T-helper 1 cell treated with Interleukin-12 subunit alpha and Interleukin-12 subunit beta and Interleukin-4 antibody, amounts not matched to agents 30 ng/mL and 1 ng/mL, for 36 hours (primary cell): ENCODE data around the gene FBXL4. TPM values are rescaled to one million over a fixed set of nuclear protein-coding genes. Genes with fewer than 3 reads are reported as not detected.

Source experiments
- intact Hi-C: fragments of 100-400 bp; cut with micrococcal nuclease; formaldehyde crosslinking; loops from one replicate; pipeline ENCODE4 v1.15.1; 2024
- total RNA-seq: library from RNA; stranded (reverse); gene quantifications from 2 replicates; pipeline ENCODE4 v1.2.3, GENCODE V29; 2022

The FBXL4 gene
- total RNA-seq, 1 donor from 2014 or later = 10.6 TPM

DNA sequence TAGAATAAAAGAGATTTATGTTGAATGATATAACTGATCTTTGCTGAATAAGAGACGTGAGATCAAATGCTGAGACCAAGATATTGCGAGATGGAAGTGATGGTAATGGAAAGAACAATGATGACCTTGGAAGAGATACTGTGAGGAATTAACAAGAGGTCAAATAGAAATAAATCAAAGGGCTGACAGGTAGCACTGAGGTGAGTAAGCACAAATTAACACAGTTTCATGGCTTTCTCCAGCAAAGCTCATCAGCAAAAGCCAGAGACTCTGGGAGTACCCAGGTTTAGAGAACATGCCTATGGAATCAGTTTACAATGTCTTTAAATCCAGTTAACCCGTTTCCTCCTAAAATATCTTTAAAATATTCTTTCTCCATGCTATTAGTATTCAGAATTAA lies 60.1 kb downstream of the FBXL4 start:
- intact Hi-C loops = no loop called here

DNA sequence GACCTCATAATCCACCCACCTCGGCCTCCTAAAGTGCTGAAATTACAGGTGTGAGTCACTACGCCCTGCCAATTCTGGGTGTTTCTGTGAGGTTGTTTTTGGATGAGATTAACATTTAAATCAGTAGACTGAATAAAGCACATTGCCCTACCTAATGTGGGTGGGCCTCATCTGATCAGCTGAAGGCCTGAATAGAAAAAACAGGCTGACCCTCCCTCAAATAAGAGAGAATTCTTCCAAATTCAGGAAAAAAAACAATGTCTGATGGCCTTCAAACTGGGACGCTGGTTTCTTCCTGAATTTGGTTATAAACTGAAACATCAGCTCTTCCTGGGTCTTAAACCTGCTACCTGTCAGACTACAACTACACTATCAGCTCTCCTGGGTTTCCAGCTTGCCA lies 62.4 kb downstream of the FBXL4 start:
- intact Hi-C loops = no loop called here

DNA sequence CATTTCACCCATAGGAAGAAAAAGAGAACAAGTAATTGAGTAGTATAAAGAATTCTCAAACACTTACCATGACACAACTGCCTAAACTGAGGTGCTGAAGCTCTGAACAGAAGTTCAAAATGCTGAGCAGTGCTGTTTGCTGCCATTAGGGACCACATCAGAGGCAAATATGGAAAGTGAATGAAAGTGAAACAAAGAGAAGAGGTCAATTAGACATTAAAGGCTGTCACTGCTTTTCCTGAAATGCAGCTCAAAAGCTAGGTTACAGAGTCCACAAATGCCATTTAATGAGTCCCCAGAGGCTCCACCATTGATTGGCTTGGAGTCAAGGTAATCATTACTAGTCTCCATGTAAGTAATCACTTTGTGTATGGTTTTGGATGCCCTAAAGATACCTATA lies 67.3 kb downstream of the FBXL4 start:
- intact Hi-C loops = loop anchor here (5.0 kb wide), 1 partner anchor 67 kb away; the partner anchor contains the start of gene FBXL4

DNA sequence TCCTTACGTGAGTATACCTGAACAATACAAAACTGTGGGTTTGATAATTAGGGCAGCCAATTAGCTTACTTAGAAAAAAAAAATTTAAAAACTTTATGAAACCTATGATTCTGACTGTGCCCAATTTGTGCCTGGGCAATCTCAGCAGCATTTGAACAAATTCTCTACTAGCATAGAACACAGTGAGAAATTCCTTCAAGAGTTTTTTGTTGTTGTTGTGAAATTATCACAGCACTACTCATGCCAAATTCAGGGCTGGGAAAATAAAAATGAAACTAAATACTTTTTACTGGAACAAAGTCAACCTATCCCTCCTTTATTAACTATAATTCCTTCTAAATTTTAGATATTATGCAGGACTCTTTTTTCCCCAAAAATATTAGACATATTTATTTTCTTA lies 70.5 kb downstream of the FBXL4 start:
- intact Hi-C loops = no loop called here

DNA sequence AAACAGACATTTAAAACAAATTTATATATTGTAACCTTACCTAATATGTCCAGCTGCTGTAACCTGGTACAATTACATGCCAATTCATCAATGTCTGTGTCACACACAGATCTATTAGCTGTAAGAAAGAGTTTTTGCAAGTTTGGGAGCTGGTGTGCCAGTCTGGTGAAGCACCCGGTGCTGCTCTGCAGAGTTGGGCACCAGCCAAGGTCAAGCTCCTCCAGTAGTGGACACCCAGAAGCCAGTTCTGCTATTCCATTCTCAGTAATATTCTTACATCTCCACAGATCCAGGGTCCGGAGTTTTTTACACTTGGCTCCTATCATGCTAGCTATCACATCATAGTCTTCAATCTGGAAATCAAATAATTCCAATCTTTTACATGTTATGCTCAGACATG lies 72.4 kb downstream of the FBXL4 start:
- intact Hi-C loops = no loop called here

DNA sequence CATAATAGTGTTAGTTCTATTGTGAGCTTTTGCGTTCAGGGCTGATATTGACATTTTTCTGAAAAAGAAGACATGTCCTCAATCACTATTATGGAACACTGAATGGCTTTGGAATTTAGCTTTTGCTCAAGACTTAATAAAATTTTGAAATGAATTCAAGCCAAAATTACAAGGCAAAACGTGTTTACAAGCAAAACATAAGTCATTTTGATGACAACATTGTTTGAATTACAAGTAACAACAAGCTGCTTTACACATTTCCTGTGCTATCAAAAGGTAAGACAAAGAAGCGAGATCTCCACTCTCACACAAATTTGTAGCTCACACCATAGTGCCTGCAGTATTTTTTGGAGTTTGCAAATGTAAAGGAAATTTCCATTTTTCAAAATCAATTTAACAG lies 75.9 kb downstream of the FBXL4 start:
- intact Hi-C loops = no loop called here

DNA sequence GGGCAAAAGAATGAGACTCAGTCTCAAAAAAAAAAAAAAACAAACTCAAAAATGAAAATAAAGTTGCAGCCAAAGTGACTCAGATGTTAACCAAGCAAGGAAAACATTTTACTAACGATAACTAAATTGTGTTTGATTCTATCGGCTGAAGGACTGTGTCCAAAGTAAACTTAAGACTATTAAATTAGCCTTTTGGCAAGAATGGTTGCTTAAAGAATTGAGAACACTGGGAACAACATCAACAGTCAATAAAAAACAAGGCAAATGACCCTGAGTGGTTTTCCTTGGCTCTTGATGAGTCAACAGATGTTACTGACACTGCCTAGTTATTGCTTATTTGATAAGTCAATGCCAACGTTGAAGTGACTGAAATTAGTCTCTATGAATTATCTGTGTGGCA lies 76.7 kb downstream of the FBXL4 start:
- intact Hi-C loops = no loop called here

DNA sequence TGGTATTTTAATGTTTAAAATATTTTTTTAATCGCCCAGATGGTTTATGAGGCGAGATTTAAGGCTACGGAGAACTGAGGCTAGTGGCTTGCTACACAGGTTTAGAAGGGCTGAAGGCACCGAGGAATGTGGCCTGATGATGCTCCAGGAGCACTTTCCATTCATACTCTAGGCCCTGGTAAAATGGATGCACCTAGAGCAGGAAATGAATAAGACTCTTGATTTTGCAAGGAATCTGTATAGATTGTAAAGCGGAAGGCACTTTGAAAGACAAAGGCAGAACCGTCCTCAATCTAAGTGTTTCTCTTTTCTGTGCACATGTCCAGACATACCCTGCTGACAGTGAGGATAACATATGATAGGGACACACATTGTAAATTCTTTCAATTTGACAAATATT lies 83.2 kb downstream of the FBXL4 start:
- intact Hi-C loops = no loop called here

DNA sequence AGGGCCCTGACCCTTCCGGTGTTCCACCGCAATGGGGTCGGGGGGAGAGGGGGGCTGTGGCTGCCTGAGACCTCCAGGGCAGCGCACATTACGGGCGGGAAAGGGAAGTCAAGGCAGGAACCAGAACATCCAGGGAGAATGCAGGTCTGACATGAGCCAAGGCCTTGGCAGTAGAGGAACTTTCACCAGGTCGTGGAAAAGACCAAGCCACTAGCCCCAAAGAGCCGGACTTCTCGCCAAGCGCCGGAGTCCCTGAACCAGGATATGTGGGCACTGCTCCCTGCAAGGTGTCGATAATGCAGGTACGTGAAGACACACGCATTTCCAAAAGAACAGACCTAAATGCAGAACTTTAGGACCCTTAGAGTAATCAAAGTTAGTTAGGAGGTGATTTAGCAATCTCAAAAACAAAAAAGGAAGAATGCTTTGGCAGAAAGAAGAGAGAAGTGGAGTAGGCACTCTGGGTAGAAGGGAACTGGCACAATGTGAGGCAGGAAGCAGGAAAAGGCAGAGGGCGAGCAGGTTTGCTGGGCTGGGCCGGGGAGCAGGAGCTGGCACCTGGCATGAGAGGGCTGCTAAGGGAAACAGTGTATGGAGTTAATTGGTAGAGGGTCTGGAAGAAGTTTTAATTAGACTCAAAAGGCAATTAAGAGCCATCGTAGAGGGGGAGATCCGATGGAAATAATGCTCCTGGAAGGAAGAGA lies 99.1 kb downstream of the FBXL4 start:
- intact Hi-C loops = loop anchor here (5.0 kb wide), 2 partner anchors 99 to 1781 kb away; partner anchors contain the start of gene FBXL4

DNA sequence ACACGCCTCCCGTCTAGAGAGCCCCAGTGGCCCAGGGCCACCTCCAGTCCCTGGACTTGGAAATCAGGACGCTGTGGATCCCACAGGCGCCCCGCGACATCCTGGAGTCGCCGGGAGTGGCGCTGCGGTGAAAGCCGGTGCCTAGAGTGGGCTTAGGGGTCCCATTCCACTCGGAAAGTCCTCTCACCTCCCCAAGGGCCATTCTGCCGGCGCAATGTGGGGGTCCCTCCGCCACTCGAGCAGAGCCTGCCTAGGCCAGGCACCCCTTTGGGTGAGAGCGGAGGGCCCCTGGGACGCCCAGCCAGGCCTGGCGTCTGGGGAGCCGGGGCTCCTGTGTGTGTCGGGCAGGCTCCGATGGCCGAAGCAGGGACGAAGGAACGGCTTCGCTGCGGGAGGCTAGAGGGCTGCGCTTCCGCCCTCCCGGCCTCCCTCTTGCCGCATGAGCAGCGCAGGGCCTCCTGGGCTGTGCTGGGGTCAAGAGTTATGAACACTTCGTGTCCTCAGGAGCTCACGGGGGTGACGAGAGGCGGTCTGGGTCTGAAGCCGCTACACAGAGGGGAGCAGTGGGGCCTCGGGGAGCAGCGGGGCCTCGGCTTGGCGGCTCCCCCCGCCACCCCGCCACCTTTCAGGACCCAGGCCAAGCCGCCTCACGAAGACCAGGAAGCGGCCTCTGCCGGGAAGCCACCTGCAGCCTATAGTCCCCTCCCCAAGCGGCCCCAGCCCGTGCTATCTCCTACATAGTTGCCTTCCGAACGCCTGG lies 99.8 kb downstream of the FBXL4 start:
- intact Hi-C loops = loop anchor here (5.0 kb wide), 2 partner anchors 99 to 1781 kb away; partner anchors contain the start of gene FBXL4

DNA sequence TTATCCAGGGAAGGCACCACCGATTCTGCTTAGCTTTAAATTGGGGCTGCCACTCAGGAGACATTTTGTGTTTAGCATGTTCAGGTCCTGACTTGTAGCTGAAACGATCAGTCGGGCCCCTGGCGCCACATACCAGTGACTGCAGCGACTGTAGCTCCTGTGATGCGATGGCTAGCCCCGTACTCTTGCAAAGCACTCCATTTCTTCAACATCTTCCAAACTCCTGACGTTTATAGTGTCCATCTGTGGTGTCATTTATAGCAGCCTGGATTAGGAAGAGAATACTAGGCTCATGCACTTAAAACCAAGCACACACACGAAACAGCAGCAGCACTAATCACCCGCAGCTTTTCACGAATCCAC lies 100.3 kb downstream of the FBXL4 start:
- intact Hi-C loops = loop anchor here (5.0 kb wide), 2 partner anchors 100 to 1780 kb away; partner anchors contain the start of gene FBXL4

DNA sequence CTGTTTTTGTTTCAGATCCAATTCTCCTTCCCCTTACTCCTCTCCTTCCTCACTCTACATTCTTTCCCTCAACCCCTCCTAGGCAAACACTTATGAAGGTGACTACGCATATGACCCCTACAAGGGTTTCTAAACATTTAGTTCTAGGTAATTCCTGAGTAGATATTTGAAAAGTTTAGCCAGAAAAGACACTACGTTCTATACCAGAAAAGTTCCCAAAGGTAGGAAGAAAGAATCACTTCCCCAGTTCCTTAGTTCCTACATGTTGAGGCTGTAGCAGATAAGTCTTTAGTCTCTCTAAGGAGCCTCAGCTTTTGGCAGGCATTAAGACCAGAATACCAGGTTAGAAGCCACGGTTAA lies 101.7 kb downstream of the FBXL4 start:
- intact Hi-C loops = loop anchor here (5.0 kb wide), 2 partner anchors 101 to 1779 kb away; partner anchors contain the start of gene FBXL4

DNA sequence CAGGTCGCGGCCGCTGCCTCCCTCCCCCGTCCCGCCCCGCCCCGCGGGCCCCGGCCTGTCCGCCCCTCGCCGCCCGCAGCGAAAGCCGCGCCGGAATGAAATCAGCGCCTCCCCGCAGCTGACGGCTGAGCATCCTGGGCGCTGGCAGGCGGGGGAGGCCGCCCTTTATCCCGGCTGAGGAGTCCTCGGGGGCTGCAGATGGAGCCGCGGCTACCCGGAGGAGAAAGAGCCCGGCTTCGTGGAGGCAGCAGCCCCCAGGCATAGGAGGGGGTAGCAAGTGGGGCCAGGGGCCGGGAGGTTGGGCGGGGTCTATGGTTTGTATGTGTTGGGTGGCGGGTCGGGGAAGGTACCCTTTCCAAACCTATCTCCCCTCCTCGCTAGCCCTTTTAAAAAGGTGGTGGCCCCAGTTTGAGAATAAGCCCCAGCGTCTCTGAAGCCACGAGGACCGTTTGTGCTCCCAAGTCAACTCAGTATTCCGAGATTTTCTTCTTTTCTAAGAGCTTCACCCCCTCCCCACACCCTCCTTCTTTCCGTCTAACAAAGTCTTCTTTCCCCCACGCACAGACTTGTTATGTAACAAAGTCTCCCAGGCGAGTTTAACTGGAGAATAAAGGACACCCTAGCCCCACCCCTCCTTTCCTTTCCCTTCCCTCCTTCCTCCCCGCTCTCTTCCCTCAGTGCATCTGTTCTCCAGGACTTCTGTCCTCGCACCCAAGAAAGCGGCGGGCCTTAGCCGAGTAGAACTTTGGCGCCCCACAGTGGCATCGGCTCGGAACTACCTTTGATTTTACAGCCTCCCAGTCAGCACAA lies 102.3 kb downstream of the FBXL4 start:
- intact Hi-C loops = loop anchor here (1.0 to 5.0 kb wide), 7 partner anchors 12 to 1778 kb away; partner anchors contain the start of gene FBXL4

DNA sequence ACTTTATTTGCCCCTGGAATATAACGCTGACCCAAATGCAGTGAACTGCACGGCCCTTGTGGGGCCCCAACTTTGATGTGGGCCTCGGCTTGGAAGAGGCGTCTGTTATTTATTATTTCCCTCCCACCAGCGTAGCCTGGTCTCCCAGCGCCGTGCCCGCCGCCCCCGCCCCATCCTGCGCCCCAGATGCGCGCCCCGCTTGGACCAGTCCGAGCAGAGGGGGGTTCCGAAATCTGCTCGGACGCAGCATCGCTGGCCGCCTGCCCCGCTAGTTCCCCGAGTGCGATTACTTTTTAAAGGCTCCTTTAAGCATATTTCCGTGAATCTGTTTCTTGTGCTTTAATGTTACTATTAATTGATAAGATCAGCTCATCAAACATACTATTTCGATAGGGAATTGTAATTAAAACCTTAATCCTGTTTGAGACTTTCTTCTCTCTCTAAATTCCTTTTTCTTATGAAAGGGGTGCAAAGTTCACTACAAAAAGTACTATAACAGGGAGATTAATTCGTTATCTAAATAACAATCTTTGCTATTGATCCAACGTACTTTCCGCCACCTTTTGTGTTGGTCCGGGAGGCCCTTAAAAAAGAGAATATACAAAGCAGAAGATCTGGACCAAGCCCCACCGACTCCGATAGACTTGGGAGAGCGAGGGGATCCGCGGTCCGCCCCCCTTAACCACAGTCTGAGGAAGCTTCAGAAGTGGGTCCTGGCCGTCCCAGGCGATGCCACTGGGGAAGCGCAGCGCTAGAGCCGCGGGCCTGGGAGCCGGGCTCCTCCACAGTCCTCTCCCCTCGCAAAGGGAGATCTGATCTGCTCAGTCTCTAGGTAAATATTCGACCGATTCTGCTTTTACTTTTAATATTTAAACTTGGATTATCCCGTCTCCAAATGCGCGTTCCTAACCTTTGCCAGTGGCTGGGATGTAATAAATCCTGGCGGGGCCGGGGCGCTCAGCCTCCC lies 103.2 kb downstream of the FBXL4 start:
- intact Hi-C loops = loop anchor here (1.0 to 5.0 kb wide), 7 partner anchors 11 to 1777 kb away; partner anchors contain the start of gene FBXL4

DNA sequence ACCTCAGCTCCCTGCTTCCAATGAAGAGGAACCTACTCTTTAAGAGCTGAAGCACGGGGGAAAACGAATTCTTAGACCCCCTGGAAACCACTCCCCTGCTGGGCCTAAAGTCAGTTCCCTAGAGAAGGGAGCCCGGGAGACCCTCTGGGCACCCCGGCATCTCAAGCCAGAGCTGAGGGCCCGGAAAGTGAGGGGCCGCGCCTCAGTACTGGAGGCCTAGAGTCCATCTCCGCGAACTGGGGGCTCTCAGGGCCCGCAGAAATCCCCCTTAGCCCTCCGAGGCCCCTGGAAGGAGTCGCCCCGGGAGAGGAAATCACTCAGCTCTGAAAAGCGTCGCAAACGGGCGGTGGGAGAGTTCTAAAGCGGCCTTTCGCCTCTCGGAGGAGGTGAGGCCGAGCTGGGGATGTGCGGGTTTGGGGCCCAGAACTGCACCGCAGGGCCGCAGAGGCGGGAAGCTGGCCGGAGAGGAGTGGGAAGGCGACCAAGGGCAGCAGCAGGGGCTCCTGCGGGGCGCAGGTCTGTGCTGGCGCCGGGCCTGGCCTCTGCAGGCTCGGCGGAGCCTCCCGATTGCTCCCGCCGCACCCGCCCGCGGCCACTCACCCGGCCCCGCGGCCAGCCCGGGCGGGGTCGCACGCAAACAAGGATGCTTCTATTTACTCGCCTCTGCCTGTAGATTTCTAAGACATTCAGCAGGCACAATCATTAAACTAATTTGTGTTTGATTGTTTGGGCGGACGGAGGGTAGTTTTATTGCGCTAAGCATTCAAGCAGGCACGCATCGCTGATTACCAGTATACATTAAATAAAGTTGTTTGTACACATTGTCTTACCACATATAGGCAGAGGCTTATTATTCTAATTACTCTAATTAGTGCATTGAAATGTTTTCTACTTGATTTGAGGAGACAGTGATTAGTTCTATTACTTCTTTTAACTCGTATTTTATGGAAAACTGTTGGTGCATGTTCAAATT lies 104.2 kb downstream of the FBXL4 start:
- intact Hi-C loops = loop anchor here (2.0 kb wide), 1 partner anchor 1657 kb away; no protein-coding TSS in a partner anchor

DNA sequence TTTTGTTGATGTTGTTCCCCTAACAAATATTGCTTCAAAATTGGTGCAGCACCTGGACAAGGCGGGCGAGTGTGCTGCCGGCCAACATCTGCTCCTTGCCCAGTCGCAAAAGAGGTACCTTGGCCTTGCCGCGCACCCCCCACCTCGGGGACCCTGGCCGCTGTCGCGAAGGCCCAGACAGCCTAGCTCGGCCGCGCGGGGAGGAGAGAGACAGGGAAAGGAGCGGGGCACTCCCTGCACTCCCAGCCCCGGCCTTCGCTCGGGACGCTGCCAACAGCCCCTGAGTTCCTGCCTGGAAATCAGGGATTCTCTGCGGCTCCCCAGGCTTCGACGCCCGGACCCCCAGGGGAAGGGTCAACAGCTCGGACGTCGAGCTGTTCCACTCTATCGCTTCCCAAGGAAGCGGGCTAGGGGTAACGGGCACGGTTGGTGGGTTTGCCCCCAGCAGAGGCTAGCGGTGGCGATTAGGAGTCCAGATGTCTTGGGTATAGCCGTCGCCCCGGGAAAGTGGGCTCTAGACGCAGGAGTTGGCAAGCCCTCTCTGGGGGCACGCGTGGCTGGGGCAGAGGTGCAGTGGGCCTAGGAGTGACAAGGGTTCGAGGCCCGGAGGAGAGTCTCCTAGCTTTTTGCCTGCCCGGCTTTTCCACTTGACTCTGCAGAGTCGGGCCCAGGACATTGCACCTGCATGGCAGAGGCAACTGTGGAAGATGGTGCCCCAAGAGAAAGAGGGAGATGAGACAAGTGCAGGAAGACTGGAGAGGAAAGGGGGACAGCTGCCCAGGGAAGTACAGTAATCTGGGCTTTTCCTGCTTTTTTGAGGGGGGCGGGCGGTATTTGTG lies 105.2 kb downstream of the FBXL4 start:
- intact Hi-C loops = no loop called here

DNA sequence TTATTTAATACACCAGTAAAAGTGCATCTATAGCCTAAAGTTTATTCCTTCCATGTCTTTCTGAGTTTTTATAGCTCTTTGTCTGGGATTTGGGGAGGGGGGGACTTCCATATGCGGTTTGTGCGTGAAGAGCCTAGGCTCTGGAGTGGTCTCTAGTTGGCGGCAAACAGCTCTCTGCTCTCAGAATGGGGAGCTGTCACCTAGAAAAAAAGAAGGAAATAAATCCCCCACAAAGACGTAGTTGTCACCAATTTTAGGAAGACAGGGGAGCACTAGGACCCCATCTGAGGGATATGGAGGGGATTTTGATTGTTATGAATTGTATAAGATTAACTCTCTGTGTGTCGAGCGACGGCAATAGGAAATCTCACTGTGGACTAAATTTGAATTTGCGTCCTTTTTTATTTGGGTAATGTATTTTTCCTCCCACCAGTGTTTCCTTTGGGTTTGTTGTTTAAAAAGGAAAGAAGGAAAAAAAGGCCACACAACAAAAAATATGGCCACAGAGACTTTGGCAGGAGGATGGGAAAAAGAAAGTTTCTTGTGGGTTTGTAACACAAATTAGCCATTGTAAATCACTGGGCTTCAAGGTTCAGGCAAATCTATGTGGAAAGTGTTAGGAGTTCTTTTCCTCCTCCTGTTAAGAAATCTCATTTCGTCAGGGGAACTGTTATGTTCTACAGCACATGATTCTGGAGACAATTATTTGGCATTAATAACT lies 106.0 kb downstream of the FBXL4 start:
- intact Hi-C loops = no loop called here
